Measurements from ENCODE around the gene MAML3.
A peak's percentile ranks its signal among the peaks of the same experiment; 100 is the strongest.

Gene MAML3

DNA sequence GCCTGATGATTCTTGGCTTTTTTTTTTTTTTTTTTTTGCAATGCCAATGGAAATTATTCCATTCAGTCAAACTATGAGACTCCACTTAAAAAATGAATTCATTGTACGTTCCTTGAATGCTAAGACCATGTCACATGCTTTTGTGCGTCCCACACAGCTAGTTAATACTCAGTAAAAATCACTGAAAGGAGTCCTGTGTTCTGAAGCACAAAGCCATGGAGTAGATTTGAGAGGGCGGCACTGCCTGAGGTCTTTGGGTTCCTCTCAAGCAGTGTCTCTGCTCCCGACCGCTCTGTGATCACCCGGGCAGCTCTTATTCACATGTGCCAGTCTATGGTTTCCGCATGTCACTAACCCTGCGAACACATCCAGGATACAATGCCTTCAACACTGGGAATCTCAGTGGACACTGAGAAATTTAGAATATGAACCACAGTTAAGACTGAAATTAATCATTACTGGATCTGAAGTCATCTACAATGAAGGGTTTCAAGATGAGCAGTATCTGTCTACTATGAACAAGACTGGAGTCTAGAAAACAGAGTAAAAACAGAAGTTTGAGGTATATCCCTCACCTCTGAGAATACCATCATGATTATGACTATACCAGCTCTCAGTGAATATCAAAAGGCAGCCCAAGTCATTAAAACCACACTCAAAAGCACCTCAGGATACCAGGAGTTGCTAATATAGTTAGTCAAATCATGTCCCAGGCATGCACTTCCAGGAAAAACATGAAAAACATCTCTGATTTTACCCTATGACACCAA is 295.4 kb downstream of the MAML3 start:
- DNase-seq: no peak

DNA sequence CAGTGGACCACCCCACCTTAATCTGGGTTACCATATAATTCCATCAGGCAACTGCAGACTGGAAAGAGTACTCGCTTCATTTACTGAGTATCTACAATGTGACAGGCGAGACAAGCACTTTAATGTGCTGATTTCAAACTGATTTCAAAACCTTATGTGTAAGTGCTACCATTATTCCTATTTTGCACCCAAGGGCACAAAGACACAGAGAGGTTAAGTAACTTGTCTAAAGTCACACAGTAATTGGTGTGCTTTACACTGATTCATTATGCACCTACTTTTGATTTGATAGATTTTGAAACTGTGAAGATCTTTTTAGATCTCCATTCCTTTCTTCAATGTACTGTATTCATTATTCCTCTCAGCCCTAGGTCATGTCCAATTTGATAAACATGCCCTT is 296.0 kb downstream of the MAML3 start:
- DNase-seq: no peak

DNA sequence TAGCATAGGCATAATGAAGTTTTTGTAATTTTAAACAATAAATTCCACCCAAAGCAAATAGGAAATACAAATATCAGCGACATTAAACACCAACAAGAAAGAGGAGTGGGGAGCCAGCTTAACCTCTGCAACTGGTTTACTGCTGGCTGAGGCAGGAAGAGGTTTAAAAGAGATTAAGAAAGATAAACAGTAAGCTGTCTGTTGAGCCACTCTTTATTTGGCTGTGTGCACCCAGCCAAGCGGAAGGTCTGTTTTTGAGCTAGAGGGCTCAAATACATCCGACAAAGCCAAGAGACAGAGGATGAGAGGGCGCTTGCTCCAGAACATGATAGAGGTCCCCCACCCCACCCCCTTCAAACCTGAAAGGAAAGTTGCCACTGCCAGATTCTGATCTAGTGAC is 297.0 kb downstream of the MAML3 start:
- peak in 1 of 2 donors; percentile 78 for DNase-seq

DNA sequence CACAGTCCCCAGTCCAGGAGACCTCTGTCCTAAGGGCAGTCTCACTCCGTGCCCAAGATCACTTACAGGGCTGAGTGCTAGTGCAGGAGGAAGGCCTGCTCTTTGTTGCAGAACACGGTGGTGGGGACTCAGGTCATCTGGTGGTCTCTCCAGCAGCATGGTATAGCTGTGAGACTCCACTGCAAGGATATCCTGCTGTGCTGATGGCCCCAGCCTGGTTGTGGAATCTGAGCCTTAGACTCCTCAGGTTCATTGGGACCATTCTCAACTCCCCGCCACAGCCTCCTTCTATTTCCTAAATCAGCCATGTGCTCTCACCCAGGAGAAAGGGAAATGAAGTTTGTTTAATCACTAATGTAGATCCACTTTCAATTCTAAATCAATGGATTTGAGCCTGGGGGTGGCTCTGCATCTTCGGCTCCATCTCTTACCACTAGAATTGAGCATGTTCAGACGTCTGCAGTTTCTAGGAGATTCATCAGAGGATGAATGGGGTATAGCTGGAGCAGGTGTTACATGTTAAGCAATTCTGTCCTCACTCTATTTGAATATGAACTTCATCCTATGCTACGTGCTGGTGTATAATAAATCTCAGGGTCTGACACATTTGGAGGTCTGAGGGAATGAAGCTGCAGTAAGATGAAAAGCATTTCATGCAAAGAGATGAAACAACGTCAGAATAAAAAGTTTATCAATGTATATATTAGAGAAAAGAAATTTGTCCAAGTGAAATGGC is 299.1 kb downstream of the MAML3 start:
- DNase-seq: no peak

GRCh38 chr4:139853309-139853708 is 300.7 kb downstream of the MAML3 start:
- no peak for DNase-seq

- DNase-seq: no peak
Measured at GRCh38 chr4:139852612-139853269, 301.2 kb downstream of the MAML3 start.

DNA sequence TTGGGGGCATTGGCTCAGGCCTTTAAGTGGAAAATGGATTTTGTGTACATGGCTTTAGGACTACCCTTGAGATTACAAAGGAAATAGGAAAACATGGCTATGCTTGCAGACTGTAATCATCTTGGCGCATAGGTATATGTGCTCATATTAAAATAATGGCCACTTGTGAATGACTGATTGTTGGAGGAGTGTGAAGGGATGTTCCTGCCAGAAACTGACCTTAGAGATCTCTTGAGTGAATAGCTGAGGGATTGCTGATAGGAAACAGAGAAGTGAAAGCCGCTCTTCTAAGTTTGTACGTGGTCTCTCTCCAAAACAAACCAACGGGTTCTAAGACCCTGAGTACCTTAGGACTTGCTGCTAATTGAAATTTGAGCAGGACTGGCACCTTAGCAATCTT is 302.3 kb downstream of the MAML3 start:
- DNase-seq: no peak

DNA sequence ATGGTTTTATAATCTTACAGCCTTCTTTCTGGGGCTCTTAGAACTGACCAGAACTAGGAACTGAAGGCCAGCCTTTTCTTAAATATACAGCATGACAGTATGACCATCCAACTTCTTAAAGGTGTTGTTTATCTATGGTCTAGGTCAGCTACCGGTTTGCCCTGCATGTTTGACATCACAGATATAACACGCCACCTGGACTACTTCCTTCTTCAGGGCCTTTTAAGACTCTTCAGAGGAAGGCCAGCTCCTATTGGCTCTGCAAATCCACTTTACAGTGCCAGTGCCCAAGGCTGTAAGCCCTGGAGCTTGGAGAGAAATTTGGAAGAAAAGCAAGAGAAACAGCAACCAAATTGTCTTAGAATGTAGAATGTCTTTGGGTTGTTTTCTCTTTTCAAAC is 302.9 kb downstream of the MAML3 start:
- DNase-seq: no peak

DNA sequence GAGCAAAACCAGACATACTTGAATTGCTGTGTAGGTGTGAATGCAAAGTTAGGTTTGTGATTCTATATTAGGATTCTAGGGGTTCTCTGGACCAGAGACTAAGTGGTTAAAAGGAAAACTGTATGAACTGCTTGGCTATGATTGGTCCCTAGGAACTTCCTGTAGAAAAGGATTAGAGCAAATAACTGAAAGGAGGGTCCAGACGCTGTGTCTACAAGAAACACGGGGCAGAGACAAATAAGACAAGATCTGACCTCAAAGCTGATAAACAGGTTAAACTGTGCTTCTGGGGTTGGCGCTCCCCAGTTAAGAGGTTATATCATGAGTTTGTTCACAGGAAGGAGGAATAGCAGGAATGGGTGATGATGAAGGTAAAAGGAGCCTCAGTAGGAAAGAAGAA is 304.8 kb downstream of the MAML3 start:
- DNase-seq: no peak

GRCh38 chr4:139848028-139848427 is 306.0 kb downstream of the MAML3 start:
- DNase-seq: no peak

DNA sequence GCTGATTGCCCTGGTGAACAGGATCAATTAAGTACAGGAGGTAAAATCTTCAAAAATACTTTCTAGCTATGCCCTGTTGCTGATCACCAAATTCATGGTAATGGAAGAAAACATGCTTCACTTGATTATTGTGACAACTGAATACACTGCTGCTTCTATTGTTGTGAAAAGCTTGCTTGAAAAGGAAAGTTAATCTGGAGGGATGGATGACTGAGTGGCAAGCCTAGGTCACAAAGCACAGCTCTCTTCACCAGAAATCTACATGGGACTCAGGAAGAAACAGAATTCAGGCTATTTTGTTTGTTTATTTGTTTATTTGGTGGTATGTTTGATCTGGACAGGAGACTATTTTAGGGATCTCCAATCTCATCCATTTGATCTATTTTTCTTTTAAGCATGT is 306.4 kb downstream of the MAML3 start:
- no peak for DNase-seq

- no peak for DNase-seq
Measured at GRCh38 chr4:139846766-139847165, 307.2 kb downstream of the MAML3 start.

DNA sequence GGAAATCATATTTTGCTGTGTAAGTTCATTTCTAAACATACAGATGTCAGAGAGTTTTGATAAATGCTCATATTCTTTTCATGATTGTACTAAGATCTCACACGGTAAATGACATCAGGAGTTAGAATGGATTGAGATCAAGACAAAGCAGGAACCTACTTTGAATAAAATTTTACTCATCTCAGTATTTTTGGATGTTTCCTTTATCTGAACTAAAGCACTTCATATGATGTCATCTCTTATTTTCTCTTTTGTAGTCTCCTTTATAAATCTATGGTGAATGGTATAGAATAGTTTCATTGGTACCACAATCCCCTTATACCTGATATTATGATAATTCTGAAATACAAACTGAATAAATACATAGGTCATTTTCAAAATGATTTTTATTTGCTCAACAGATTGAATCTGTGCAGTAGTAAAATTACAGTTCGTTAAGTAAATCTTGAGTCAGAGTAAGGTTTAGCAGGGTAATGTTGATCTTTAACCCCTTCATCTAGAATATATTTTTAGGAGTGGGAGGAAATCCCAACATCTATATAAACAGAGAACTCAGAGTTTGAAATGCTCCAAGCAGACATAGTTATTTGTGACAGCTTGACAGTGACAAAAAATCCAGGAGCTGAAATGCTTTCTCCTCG is 308.4 kb downstream of the MAML3 start:
- DNase-seq: no peak

- no peak for DNase-seq
Measured at GRCh38 chr4:139844459-139845036, 309.4 kb downstream of the MAML3 start.

- no peak for DNase-seq
Measured at GRCh38 chr4:139844057-139844456, 309.9 kb downstream of the MAML3 start.

DNA sequence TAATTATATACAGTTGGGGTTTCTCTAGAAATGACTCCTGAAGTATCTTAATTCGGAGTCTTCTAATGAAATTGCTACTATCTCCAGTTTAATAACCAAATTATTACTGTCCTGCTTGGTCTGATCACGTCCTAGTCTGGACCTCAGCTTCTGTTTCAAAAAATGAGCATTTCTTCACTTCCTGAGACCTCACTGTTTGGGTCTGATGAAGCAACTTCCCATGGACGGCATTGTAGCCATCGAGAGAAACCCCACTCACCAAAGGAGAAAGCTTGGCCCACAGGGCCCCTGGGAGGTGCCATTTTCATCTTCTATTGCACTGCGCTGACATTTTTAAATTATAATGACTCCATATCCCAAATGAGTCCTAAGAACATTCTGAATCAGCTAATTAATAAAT is 310.3 kb downstream of the MAML3 start:
- no peak for DNase-seq

- DNase-seq: no peak
Measured at GRCh38 chr4:139841464-139842195, 312.4 kb downstream of the MAML3 start.

DNA sequence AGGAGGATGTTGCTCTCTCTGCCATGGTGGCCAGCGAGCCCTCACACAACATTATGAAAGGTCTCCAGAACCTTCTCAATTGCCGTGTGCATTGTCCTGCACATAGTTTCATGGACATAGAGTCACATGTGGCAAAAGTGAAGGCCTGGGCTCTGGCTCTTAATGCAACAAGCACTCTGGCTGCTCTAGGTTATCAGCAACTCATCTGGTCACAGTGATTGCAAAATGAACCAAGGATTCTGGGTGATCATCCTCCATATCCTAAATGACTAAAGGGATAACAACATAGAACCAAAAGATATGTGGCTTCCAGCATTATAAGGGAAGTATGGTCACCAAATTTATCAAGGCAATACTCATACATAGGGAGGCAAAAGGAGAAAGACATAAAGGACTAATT is 313.2 kb downstream of the MAML3 start:
- no peak for DNase-seq

GRCh38 chr4:139839403-139840031 is 314.5 kb downstream of the MAML3 start:
- DNase-seq: no peak

GRCh38 chr4:139838811-139839210 is 315.2 kb downstream of the MAML3 start:
- DNase-seq: no peak

DNA sequence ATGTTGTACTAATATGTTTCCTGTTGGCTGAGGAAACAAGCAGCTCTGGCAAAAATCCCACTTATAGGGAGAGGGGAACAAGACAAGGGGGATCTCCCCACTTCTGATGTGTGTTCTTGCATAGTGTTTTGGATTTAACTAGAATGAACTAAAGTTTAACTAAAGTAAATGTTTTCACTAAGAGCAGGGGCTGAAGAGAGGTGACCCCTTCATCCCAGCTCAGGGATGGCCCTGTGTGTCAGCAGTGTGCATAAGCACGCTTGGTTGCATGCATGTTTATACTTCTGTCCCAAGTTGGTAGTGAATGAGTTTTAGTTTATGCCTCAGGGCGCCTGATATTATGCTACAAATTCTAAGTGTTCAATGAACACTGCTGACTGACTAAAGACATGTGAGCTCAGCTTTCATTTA is 319.0 kb downstream of the MAML3 start:
- DNase-seq: no peak

DNA sequence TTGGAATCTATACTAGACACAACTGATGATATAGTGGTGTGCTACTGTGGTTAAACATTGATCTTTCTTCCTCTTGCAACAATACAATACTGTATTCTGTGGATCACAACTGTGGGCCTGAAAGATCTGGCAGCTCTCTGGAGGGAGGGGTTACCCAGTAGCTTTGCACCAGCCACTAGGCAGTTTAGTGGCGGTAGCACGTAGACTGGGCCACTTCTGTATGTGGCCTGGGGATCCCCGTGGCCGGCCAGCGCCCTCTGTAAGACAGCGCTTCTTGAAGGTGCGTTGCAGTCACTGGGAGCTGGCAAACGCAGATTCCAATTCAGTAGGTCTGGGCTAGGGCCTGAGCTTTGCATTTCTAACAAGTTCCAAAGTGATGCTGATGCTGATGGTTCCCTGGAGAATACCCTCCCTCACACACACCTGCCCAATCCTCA is 319.7 kb downstream of the MAML3 start:
- DNase-seq: no peak
